Left colon (tissue), 2 donors: Measurements from ENCODE around the gene TIMM22. TPM values are rescaled to one million over a fixed set of nuclear protein-coding genes. Genes with fewer than 3 reads are reported as not detected.
"Not testable (repeated sequence)": the region's sequence is repeated elsewhere in the genome, so short reads cannot be mapped to it uniquely, and the experiment has no call there.

Experiments
- ATAC-seq: fragments of 200-7000 bp; cut with Tn5 transposase; one replicate; pipeline ENCODE4 v1.9.1; 2020; ENCODE audit warnings: mild to moderate bottlenecking, moderate library complexity
- DNase-seq, 2 donors: peaks; one replicate each; pipeline ENCODE4 v3.0.0-alpha.2; 2020
- intact Hi-C, 2 donors: fragments of 100-400 bp; cut with DNase I in 1 of 2; cut with micrococcal nuclease in 1 of 2; formaldehyde crosslinking; loops; one replicate each; pipeline versions ENCODE4 v1.11.2 to v1.14.0; 2022; cut with DNase I, micrococcal nuclease
- microRNA-seq, 2 donors: library from miRNA; unstranded; fragments of <30 nt; microRNA quantifications; one replicate each; pipeline versions ENCODE4 v1.1.0 to v1.2.0, GENCODE V29; 2020
- total RNA-seq, 2 donors: library from RNA; stranded (reverse); fragmentation: NEBNext Ultra II Directional; extraction: Animal tissue kit (Norgen Biotek cat#: 25700); gene quantifications; one replicate each; pipeline ENCODE4 v1.2.1, GENCODE V29; 2021
- donor health status: DM: no; HTN: no; CAD: no.
- donor health status: DM: yes; HTN: yes; CAD: no.

TIMM22 gene
- total RNA-seq, 2 donors from 2014 or later, result 8.2 to 9.0 TPM

GRCh38 chr17:1047177-1047878 lies 50.4 kb downstream of the TIMM22 start:
- DNase-seq, result peak in 1 of 2 donors; percentile 48

GRCh38 chr17:1047879-1048470 lies 51.0 kb downstream of the TIMM22 start:
- no peak for DNase-seq
- no peak for ATAC-seq
- intact Hi-C loops, result no loop called here

More at GRCh38 chr17:1047177-1047878, 50.4 kb downstream of the TIMM22 start:
- ATAC-seq, result peak; percentile 7
- intact Hi-C loops, result no loop called here

- DNase-seq, intact Hi-C loops, ATAC-seq: not testable (repeated sequence)
Observed at GRCh38 chr17:1048516-1049115, 51.7 kb downstream of the TIMM22 start.

- DNase-seq, result no peak
- intact Hi-C loops, result no loop called here
- ATAC-seq, result no peak
Observed at GRCh38 chr17:1049446-1050225, 52.7 kb downstream of the TIMM22 start.

- ATAC-seq (peak; percentile 17), DNase-seq (no peak)
- intact Hi-C loops, result no loop called here
Observed at GRCh38 chr17:1050246-1050995, 53.5 kb downstream of the TIMM22 start.

- DNase-seq (no peak), ATAC-seq (peak; percentile 7)
- intact Hi-C loops, result no loop called here
Observed at GRCh38 chr17:1050996-1051925, 54.3 kb downstream of the TIMM22 start.

Small RNAs within 50 kb of the gene (microRNA-seq; reads per million reads assigned to microRNA genes)
- 0 to 5.4 reads per million in 2 donors for gene MIR3183

Other genes starting within 250 kb of the TIMM22 start
- 10 to 100 TPM; 12.4 to 15.2 TPM for gene GEMIN4, start 244.9 kb upstream of the TIMM22 start, total RNA-seq
- 10 to 100 TPM; 80.8 to 99.0 TPM for gene GLOD4, start 214.8 kb upstream of the TIMM22 start, total RNA-seq
- gene MRM3, start 214.8 kb upstream of the TIMM22 start, total RNA-seq, result 10 to 100 TPM; 11.4 to 13.3 TPM
- gene NXN, start 17.4 kb upstream of the TIMM22 start, total RNA-seq, result 10 to 100 TPM in 1 of 2 donors, 1 to 10 TPM in 1; 3.9 to 14.5 TPM
- 100 to 1,000 TPM; 310 to 373 TPM for gene ABR, start 182.9 kb downstream of the TIMM22 start, total RNA-seq